Hindlimb muscle (tissue), 1 donor: ENCODE data around the gene LRRC1. TPM values are rescaled to one million over a fixed set of nuclear protein-coding genes. Genes with fewer than 3 reads are reported as not detected.

Experiments
- DNase-seq: peaks from one replicate; pipeline ENCODE4 v3.0.0-alpha.2; 2013
- polyA plus RNA-seq: library from polyadenylated mRNA; unstranded; fragments of 120-200 nt; gene quantifications from one replicate; pipeline ENCODE4 v1.2.1, GENCODE V29; 2013; ENCODE audit not compliant: insufficient read length

LRRC1 gene
- polyA plus RNA-seq, 1 donor, result 8.3 TPM

DNA sequence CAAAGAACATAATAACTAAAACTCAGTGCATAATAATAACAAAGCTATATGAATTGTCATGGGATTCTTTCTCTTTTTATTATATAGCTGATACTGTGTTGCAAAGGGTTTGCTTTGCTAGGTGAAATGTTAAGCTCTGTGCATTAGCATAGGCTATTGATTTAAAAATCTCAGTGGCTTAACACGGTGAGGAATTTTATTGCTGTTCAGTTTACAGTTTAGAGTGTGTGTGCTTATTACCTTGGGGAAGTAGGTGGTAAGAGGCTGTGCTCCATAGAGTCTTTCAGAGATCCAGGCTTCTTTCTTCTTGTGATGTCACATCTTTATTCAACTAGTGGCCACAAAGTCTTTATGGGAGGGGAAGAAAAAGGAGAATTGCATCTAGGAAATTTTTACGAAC lies 55.7 kb downstream of the LRRC1 start:
- DNase-seq, result no peak

DNA sequence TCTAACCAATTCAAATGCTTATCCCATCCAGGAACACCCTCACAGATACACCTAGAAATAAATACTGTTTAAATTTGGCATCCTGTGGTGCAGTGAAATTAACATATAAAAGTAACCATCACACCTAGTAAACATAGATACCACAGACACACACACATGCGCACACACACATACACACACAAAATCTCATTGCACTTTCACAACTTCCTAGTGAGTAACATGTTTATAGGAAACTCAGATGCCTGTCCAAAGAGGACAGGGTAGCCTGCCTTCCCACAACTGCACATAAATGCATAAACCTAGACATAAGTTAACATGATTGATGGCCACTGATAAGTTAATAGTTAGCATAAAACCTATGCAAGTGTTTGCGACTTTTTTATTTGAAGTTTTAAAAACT lies 56.8 kb downstream of the LRRC1 start:
- no peak for DNase-seq

DNA sequence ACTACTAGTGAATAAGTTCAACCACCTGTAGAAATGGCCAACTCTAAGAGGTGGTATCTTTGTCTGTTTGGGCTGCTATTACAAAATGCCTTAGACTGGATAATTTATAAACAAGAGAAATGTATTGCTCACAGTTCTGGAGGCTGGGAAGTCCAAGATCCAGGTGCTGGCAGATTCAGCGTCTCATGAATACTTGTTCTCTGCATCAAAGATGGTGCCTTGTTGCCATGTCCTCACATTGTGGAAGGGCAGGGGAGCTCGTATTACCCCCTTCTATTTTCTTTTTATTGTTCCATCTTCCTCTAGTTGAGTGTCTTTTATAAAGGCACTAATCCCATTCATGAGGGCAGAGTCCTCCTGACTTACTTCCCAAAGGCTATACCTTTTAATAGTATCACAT lies 58.0 kb downstream of the LRRC1 start:
- DNase-seq, result no peak

DNA sequence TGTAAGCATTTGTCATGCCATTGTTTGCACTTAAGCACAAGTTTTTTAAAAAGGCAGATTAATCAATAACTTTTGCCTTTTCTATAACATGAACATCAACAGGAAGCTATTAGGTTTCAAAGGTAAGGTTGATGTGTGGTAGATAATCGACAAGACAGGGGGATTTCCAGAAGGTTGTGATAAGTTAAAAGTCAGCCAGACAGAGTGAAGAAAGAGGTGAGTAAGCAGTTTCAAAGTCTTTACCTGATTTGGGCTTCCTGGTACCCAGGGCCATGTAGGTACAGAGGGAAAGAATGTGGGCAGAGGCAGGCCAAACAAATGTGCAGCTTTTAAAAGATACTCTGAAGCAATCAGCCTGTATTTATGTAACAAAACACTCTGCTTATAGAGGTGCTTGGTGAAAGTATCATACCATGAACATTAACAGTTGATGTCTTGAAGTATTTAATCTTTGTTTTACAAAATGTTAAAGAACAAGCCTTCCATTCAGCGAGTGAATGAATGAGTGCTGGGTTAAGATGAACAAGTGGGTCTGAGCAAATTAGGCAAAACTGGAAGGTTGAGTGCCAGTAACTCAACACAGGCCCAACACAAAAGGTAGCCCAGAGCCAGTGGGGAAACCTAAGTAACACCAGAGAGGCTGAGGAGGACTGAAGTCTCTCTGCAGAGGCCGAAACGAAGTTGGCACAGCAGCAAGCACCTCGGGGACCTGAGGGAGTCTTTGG lies 60.2 kb downstream of the LRRC1 start:
- DNase-seq, result no peak

DNA sequence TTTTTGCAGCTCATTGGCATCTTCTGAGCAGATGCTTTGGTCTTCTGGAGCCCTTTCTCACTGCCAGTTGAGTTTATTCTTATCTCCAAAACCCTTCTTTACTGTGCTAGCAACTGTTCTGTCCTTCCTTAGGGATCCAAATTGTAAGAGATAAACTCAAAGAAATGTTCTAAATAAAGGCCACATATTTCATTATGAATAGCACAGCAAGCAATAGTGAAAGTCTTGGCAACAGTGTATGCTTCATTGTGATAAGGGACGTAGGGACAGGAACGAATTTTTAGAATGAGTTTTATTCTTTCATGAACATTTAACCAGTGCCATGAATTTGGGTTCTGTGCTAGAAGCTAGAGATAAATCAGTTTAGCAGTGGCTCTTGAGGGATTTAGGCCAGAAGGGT lies 61.1 kb downstream of the LRRC1 start:
- DNase-seq, result no peak

DNA sequence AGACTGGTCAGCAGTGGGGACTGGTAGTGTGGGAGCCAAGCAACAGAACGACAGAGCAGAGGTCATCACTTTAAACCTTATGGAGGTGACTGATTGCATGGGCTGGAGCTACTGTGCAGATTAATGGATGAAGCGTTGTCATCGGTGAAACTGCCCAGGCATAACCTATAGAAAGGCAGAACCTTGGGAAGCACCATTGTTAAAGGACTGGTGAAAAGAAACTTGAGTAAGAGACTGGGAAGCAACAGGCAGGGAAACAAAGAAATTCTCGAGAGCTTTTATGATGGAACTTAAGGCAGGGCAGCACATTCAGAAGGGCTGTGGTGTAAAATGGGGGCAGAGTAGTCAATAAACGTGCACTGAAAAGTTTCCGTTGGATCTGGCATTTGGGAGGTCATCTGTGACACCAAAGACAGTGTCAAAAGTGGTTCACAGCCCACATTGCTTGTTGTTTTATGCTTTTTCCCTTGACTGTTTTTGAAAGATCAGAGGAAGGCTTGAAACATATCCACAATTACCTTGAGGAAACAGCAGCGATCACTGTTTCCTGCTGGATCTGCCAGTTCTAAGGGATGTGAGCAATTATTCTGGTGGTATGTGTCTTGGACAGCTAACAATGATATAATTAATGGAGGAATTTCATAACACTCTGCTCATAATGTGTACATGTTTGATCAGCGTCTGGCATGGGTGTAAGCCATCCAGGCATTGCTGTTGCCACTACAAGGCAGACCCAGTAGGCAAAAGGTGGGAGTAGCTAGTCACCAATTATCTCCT lies 62.7 kb downstream of the LRRC1 start:
- DNase-seq, result no peak

DNA sequence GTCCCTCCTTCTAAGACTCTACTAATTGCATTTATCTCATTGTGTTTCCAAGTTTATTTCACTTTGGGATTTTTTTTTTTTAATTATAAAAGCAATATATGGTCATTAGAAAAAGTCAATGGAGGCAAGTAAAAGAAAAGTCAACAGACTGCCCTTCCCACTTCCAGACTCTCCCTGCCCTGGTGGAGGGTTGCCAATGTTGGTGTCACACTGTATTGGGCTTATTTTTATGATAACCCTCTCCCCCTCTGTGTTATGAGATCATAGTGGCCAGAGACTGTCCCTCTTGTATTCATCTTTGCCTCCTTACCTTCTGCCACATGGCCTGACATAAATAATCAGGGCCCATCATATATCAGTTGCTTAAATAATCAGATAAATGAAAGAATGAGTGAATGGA lies 63.4 kb downstream of the LRRC1 start:
- DNase-seq, result no peak

DNA sequence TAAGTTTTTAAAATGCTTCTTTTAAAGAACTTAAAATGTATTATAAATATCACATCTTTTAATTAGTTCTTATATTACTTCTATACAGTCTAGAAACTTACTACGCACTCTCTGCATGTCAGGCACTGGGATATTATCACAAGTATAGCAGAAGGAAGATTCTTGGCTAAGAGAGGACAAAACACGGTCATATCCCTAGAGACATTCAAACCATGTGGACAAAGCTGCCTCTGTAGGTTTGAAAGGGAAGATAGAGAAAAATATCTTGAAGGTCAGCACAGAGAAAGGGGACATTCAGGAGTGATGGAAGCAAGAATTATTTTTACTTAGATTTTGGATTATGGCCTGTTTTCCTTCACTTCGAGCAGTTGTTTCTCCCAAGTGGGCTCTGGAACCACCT lies 64.1 kb downstream of the LRRC1 start:
- no peak for DNase-seq

DNA sequence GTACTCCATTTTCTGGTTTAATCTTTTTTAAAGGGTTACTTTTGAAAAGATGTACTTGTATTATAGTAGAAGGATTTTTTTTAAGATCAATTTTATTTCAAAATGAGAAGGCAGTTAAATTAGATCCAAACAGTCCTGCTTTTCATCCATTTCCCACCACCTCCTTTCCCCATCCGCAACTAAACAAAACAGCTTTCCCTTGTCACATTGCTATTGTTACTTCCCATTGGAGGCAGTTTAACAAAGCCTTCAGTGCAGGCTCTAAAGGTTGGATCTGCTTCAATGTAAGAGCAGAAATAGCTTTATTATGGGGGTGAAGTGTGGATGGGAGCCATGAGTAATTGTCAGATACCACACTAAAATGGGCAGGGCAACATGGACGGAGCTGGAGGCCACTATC lies 65.7 kb downstream of the LRRC1 start:
- no peak for DNase-seq

DNA sequence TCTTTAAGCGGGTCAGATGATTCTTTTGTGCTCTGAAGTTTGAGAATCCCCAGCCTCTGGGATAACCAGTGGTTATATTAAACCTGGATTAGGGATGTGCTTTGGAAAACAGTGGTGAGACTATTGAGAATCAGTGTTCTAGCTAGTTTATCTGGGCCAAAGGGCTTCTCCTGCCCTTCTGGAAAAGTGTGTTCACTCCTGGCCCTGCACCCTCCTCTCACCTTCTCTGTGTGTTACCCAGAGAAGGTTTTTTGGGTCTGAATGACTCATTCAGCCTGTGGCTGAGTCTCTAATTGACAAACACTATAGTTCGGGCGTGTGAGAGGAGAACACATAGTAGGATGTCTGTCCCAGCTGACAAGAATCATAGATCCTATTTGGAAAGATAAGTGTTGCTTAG lies 66.7 kb downstream of the LRRC1 start:
- no peak for DNase-seq

DNA sequence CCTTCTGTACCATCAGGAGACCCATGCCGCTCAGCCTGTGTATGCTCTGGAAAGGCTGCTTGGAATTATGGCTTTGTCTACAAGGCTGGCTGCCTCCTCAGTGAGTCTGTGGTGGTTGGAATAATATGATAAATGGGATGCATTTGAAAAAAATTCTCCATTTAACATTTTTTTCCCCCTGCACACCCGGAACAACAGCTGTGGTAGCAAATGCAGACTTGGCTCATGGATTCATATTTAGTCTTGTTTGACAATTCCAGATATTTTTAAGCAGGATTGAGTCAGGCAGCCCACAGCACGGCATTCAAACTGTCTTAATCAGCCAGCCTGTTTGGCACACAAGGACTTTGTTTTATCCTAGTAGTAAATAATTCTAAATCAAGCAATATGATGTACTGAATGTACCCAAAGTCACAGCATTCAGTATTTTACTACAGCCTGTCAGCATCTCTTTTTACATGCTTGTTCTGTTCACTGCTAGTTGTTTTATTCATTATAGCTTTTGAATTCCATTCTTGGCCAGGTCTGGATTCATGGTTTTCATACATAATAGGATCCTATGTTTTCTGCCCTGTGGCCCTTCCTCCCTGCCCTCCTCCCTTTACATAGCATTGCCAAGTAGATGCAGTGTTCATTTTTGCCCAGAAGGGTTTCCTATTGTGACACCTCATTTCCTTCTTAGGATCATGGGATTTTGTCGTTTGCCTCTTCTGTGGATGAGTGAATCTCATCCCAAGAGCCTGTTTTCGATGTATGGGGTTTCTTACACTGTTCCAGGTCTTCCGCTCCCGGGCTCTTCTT lies 68.1 kb downstream of the LRRC1 start:
- DNase-seq, result peak; percentile 56

DNA sequence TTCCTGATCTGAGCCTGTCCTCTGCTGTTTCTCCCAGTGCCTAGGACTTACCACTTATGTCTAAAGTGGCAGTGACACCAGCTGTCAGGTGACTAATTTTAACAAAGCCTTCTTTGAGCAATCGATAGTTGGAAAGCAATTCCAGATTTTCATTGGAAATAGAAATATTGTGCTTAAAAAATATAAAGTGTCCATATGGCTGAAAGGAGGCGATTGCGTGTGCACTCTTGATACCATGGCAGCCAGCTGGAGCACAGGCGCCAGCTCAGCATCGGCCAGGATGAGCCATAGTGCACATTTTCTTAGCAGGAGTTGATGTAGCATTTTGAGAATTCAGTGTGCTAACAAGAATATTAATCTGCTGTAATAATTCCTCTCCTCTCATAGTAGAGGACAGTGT lies 70.0 kb downstream of the LRRC1 start:
- DNase-seq, result no peak

DNA sequence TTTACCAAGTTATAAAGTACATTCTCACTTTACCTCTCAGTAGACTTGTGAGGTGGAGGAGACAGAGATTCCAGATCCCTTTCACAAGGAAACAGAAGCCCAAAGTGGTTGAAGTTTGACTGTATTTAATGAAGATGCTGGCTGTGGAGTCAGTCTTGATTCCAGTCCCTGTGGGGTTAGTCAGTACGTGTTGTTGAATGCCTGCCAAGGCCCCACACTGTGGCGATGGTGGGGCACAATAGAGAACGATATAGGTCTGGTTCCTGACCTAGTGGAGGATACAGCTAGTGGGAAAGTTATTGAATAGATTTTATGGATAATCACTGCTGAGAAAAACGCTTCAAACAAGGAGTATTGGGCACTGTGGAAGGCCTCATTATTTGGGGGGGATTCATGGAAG lies 71.4 kb downstream of the LRRC1 start:
- DNase-seq, result no peak

DNA sequence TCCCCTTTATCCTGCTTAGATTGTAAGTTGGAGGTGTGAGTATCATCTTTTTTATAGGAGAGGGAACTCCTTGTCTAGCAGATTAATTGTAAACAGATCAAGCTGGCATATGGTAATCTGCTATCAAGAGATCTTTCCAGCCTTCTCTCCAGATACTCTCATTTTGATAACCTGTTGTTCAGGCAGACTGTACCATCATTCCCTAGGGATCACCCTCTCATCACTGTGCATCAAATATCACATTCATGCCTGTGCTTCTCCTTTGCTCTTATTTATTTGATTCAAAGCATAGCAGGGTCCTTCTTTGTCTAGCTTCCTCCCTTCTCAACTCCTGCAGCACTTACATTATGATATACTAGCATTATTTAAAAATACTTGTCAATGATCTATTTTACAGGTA lies 73.8 kb downstream of the LRRC1 start:
- no peak for DNase-seq

DNA sequence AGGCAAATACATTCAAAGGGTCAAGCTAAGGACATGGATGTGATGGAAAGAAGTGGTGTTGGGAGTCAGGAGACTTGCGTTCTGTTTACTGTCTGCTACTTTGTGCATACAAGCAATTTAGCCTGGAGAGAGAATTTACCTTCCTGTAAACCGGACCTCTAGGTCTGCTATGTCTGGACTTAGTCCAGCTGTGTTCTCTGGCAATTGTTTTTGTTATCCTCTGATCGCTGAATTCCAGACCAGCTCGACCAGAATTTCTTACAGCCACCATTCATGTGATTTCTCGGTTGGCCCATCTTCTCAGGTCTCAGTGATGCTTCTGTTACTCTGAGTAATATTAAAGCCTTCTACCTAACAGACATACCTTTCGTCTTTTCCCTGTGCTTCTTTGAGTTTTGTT lies 75.2 kb downstream of the LRRC1 start:
- no peak for DNase-seq

DNA sequence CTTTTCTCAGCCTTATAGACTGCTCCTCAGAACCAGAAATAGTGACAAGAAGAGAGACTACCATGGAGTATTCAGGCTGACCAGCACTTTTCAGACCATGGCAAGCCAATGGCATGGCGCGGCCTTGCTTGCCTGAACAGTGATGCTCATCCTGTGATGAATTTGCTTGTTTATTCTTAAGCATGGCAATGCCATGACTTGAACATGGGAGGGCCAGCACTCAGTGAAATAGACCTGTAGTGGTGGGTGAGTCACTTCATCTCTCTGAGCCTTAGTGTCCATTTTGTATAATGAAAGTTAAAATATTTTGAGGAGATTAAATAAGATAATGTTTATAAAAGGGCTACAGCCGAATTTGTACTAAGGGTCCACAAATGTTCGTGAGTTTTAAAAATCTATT lies 79.1 kb downstream of the LRRC1 start:
- DNase-seq, result no peak

DNA sequence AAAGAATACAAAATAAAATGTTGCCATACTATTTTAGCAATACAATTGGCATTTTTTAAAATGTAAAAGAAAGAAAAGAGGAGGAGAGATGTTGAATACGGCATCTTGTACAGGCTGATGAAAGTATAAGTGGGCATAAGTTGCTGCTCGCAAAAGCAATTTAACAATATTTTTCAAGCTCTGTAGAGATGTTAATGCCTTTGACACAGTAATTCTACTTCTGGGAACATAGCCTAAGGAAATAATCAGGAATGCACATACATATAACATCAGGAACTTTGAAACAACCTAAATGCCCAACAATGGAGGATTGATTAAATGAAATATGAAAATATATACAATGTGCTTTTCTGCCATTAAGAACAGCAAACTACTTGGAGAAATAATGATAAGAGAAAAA lies 80.2 kb downstream of the LRRC1 start:
- no peak for DNase-seq

DNA sequence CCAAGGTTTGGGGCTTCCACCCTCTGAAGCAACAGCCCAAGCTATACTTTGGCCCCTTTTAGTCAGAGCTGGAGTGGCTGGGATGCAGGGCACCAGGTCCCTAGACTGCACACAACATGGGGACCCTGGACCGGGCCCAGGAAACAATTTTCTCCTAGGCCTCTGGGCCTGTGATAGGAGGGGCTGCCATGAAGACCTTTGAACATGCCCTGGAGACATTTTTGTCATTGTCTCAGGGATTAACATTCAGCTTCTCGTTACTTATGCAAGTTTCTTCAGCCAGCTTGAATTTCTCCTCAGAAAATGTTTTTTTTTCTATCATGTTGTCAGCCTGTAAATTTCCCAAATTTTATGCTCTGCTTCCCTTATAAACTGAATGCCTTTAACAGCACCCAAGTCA lies 82.3 kb downstream of the LRRC1 start:
- DNase-seq, result no peak

DNA sequence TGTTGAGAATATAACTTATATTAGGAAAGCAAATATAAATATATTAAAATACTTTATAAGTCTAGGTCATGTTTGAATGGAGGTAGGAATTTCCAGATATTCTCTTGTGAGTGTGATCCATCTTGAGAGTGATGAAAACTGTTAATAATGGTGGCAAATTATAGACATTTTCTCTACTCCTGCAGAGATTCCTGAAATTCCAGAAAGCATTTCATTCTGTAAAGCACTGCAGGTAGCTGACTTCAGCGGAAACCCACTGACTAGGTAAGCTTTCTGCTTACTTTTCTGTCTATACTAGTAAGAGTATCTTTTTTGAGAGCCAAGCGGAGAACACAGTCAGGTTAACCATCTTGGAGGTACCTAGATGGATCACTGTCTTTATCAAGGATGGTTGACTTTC lies 84.0 kb downstream of the LRRC1 start:
- DNase-seq, result no peak

DNA sequence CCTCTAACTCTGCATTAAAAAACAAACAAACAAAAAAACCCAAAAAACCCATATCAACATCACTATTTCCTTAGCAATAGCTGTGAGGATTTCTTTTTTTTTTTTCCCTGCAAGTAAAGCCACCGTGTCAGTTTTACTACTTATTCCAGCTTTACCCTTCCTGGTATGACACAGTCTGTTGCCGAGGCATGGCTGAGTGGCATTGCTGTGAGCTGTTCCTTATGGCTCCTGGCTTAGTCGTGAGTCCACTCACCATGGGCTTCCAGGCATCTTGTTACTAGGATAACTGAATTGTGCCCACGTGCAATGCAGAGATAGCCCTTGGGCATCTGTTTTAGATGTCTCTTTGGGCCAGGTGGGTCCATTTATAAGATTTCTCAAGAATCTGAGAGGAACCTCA lies 84.8 kb downstream of the LRRC1 start:
- DNase-seq, result no peak

DNA sequence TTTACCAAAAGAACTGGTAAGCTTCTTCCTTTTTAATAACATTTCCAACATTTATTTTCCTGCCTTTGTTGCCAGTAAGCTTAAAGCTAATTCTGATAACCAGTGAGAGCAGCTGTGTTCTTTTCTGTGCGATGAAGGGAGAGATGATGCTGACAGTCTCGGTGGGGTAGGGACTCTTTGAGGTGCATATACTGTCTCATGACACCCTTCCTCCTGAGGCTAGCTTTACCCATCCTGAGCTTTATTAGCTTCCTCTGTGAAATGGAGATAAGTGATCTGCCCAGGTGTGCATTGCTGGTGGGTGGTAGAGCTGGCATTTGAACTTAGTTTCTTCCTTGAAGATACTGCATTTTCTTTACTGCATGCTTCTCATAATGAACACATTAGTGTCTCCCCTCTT lies 92.5 kb downstream of the LRRC1 start:
- DNase-seq, result no peak

DNA sequence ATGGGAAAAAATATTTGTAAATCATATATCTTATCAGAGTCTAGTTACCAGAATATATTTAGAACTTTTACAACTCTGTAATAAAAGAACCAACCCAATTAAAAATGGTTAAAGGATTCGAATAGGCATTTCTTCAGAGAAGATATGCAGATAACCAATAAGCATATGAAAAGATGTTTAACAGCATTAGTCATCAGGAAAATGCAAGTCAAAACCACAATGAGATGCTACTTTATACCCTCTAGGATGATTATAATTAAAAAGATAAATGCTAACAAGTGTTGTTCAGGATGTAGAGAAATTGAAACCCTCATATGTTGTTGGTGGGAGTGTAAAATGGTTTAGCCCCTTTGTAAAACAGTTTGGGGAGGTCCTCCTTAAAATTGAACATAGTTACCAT lies 94.1 kb downstream of the LRRC1 start:
- no peak for DNase-seq

DNA sequence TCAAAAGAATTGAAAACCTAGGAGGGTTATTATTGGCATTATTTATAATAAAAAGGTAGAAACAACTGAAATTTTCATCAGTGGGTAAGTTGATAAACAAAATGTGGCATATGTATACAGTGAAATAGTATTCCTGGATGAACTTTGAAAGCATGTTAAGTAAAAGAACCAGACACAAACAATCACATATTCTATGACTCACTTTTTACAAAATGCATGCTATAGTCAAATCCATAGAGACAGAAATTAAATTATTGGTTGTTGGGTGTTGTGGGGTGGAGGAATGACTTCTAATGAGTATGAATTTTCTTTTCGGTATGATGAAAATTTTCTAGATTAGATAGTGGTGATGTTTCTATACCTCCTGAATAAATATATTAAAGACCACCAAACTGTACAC lies 94.6 kb downstream of the LRRC1 start:
- DNase-seq, result no peak

DNA sequence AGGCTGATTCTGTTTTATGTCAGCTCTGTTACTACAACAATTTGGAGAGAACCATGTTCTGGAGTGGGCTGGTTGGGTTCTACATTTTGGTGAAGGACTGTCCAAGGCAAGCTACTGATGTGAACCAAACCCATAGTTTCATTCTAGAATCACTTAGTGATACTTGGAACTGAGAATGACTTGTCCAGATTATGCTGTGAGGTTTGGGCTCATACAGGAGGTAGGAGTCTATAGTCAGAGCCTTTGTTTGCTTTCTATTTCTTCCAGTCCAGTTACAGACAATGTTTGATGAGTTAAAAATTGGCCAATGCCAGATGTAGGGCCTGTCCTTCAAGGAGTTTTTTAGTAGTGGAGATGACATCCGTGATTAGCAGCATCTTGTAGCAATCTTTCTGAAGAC lies 97.9 kb downstream of the LRRC1 start:
- DNase-seq, result no peak
